Liver (tissue), 3 donors: Measurements from ENCODE around the gene GHRHR.

Experiments used
- CTCF ChIP-seq: fragments of 150-350 bp; IDR thresholded peaks from 2 replicates; pipeline ENCODE4 v1.5.1; 2017; ENCODE audit warnings: improper control_type of control experiment, low read depth, low read length; ENCODE audit not compliant: missing input control
- GABPA ChIP-seq, 2 donors: IDR thresholded peaks in 1 of 2; conservative IDR thresholded peaks in 1 of 2; 2 replicates each; pipeline ENCODE4 v1.6.1; 2016; ENCODE audit warnings: antibody characterized with exemption in 2 of 2, mild to moderate bottlenecking in 1 of 2, moderate library complexity in 1 of 2
- JUND ChIP-seq, 2 donors: IDR thresholded peaks; 2 replicates each; pipeline ENCODE4 v1.6.1; 2016; ENCODE audit warnings: antibody characterized with exemption in 2 of 2
- MAX ChIP-seq: IDR thresholded peaks from 2 replicates; pipeline ENCODE4 v1.6.1; 2016; ENCODE audit warnings: antibody characterized with exemption
- REST ChIP-seq: IDR thresholded peaks from 2 replicates; pipeline ENCODE4 v1.6.1; 2016; ENCODE audit warnings: antibody characterized with exemption, mild to moderate bottlenecking
- RXRA ChIP-seq, 2 donors: IDR thresholded peaks; 2 replicates each; pipeline ENCODE4 v1.6.1; 2017 to 2018; ENCODE audit warnings: antibody characterized with exemption in 2 of 2, mild to moderate bottlenecking in 1 of 2
- TAF1 ChIP-seq: conservative IDR thresholded peaks from 2 replicates; pipeline ENCODE4 v1.6.1; 2016; ENCODE audit warnings: antibody characterized with exemption, mild to moderate bottlenecking
- YY1 ChIP-seq: IDR thresholded peaks from 2 replicates; pipeline ENCODE4 v1.6.1; 2016; ENCODE audit warnings: antibody characterized with exemption, mild to moderate bottlenecking
- ZBTB33 ChIP-seq: IDR thresholded peaks from 2 replicates; pipeline ENCODE4 v1.6.1; 2016; ENCODE audit warnings: antibody characterized with exemption
- donor health status: healthy.
- donor health status: healthy.

- TF ChIP-seq CTCF (no peak), JUND (IDR thresholded peaks at IDR 0.05) (no peak), TAF1 (no peak), MAX (no peak), YY1 (no peak), RXRA (IDR thresholded peaks at IDR 0.05) (no peak), REST (no peak), GABPA (IDR thresholded peaks at IDR 0.05 in 1 of 2, conservative IDR thresholded peaks at IDR 0.05 in 1 of 2) (no peak), ZBTB33 (no peak)
These were observed 43.7 kb upstream of the GHRHR start for GRCh38 chr7:30920021-30920583.
